Measurements from ENCODE around the gene SEC61A1. TPM values are rescaled to one million over a fixed set of nuclear protein-coding genes. Genes with fewer than 3 reads are reported as not detected.

Gene SEC61A1
- total RNA-seq, 1 donor from 2014 or later = 388 TPM

DNA sequence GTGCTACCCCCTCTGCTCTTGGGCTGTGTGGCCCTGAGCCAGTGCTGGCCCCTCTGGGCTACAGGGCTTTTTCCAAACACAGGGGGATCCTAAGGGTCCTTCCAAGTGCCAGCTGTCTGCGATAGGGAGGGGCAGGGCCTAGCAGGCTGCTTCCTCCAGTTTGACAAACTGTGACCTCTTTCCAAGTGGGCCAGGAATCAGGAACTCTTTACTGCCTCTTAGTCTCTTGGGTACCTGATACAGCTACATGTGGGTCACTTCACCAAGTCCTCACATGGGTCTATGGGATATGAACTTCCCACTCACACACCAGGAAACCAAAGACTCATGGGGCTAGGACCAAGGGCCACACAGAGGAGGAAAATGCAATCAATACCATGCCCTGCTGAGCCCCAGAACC is 25.4 kb downstream of the SEC61A1 start:
- TF ChIP-seq, protein P1, sequence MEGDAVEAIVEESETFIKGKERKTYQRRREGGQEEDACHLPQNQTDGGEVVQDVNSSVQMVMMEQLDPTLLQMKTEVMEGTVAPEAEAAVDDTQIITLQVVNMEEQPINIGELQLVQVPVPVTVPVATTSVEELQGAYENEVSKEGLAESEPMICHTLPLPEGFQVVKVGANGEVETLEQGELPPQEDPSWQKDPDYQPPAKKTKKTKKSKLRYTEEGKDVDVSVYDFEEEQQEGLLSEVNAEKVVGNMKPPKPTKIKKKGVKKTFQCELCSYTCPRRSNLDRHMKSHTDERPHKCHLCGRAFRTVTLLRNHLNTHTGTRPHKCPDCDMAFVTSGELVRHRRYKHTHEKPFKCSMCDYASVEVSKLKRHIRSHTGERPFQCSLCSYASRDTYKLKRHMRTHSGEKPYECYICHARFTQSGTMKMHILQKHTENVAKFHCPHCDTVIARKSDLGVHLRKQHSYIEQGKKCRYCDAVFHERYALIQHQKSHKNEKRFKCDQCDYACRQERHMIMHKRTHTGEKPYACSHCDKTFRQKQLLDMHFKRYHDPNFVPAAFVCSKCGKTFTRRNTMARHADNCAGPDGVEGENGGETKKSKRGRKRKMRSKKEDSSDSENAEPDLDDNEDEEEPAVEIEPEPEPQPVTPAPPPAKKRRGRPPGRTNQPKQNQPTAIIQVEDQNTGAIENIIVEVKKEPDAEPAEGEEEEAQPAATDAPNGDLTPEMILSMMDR (IDR thresholded peaks at IDR 0.05) = no peak
- Mint-ChIP-seq H3K27ac (ENCODE audit: unreplicated experiment) (no peak overlapping the region), H3K36me3 (ENCODE audit: low read depth) (peaks cover 3% of the 10 kb centered on the region), H3K4me1 (ENCODE audit: low read depth) (peaks cover 48% of the 10 kb centered on the region), H3K4me3 (ENCODE audit: unreplicated experiment) (no peak overlapping the region), H3K9me3 (ENCODE audit: low read depth) (no peaks in the 10 kb centered on the region), H3K27me3 (ENCODE audit: low read depth) (no peaks in the 10 kb centered on the region)
- DNase-seq (ENCODE audit: low spot score) = no peak

DNA sequence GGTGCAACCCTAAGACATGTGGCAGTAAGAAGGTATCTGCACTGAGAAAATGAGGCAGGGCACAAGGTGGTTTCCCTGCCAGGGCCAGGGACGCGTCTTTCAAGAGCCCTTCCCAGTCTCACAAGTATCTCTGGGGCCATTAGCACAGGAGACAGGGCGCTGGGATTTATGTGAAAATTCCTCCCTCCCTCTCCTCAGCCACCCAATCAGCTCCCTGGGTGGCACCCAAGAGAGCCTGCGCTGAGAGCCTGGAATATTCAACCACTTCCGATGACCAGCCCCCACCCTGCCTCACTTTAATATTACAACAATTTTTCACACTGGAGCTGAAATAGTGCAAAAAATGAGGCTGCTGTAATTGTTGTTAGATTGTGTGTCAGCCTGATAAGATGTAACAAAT is 26.1 kb downstream of the SEC61A1 start:
- no peak for DNase-seq (ENCODE audit: low spot score)
- Mint-ChIP-seq H3K27ac (ENCODE audit: unreplicated experiment) (no peak overlapping the region), H3K27me3 (ENCODE audit: low read depth) (no peaks in the 10 kb centered on the region), H3K36me3 (ENCODE audit: low read depth) (peaks cover 4% of the 10 kb centered on the region), H3K9me3 (ENCODE audit: low read depth) (no peaks in the 10 kb centered on the region), H3K4me1 (ENCODE audit: low read depth) (peaks cover 54% of the 10 kb centered on the region), H3K4me3 (ENCODE audit: unreplicated experiment) (no peak overlapping the region)
- TF ChIP-seq, protein P1 (IDR thresholded peaks at IDR 0.05) = no peak

DNA sequence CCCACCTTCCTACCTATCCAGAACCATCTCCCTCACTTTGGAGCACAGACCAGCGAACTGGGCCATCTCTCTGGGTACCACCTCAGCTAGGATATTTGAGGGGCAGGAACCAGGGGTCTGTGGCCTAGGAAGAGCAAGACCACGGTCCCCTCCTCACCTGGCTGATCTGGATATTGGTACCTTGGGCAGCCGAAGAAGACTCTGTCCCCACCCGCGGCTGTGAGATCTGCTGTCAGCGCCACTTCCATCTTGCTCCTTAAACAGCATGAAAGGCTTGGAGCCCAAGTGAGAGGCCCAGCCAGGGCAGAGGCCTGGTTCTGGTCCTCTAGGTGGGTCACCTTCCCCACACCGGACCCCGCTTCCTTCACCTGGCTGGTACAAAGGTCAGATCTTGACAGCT is 26.6 kb downstream of the SEC61A1 start:
- Mint-ChIP-seq H3K27ac (ENCODE audit: unreplicated experiment) (no peak overlapping the region), H3K4me3 (ENCODE audit: unreplicated experiment) (no peak overlapping the region), H3K27me3 (ENCODE audit: low read depth) (no peaks in the 10 kb centered on the region), H3K4me1 (ENCODE audit: low read depth) (peaks cover 54% of the 10 kb centered on the region), H3K9me3 (ENCODE audit: low read depth) (no peaks in the 10 kb centered on the region), H3K36me3 (ENCODE audit: low read depth) (peaks cover 4% of the 10 kb centered on the region)
- TF ChIP-seq, protein P1 (IDR thresholded peaks at IDR 0.05) = no peak
- DNase-seq (ENCODE audit: low spot score) = no peak

DNA sequence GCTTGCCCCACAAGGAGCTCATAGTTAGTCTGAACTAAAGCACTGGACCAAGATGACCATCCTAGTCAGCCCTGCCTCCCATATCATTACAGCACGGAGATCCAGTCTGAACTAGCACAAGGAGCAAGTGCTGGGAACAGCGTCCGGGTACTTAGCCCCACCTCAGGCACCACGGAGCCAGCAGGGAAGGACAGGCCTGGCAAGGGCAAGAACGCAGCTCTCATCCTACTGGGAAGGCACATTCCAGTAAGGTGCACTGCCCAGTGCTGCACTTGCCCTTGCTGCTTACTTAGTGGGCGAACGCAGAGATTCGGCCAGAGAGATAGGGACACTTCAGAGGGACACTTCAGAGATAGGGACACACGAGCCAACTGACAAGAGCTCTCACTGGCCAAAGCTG is 27.6 kb downstream of the SEC61A1 start:
- TF ChIP-seq, protein P1 (IDR thresholded peaks at IDR 0.05) = no peak
- DNase-seq (ENCODE audit: low spot score) = no peak
- Mint-ChIP-seq H3K4me3 (ENCODE audit: unreplicated experiment) (no peak overlapping the region), H3K9me3 (ENCODE audit: low read depth) (no peaks in the 10 kb centered on the region), H3K27ac (ENCODE audit: unreplicated experiment) (no peak overlapping the region), H3K4me1 (ENCODE audit: low read depth) (peaks cover 60% of the 10 kb centered on the region), H3K27me3 (ENCODE audit: low read depth) (no peaks in the 10 kb centered on the region), H3K36me3 (ENCODE audit: low read depth) (peaks cover 4% of the 10 kb centered on the region)

DNA sequence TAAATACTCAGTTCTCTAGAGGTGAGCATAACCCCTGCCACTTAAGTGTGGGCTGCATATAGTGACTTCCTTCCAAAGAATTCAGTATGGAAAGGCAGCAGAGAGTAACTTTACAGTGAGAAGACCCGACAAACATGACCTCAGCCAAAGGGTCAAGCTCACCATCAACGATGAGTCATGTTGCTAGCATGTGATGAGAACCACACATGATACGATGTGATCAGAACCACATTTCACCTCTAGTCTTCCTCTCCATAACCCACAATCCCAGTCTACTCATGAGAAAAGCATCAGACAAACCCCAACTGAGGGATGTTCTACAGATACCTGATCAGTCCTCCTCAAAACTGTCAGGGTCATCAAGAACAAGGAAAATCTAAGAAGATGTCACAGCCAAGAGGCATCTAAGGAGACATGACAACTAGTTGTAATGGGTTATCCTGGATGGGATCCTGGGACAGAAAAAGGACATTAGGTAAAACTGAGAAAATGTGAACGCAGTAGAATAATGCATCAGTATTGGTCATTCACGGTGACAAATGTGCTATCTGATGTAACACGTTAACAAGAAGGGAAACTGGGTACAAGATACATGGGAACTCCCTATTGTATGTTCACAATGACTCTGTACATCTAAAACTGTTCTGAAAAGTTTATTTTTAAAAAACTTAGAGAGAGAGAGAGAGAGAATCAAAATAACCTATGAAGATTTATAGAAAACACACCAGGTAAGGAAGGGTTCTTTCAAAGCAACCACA is 28.3 kb downstream of the SEC61A1 start:
- no peaks in the 10 kb centered on the region for H3K27me3 Mint-ChIP-seq (ENCODE audit: low read depth)
- no peaks in the 10 kb centered on the region for H3K9me3 Mint-ChIP-seq (ENCODE audit: low read depth)
- H3K4me1 Mint-ChIP-seq (ENCODE audit: low read depth) = peaks cover 56% of the 10 kb centered on the region
- TF ChIP-seq, protein P1 (IDR thresholded peaks at IDR 0.05) = no peak
- H3K4me3 Mint-ChIP-seq (ENCODE audit: unreplicated experiment) = no peak overlapping the region
- H3K27ac Mint-ChIP-seq (ENCODE audit: unreplicated experiment) = no peak overlapping the region
- H3K36me3 Mint-ChIP-seq (ENCODE audit: low read depth) = peaks cover 4% of the 10 kb centered on the region
- DNase-seq (ENCODE audit: low spot score) = no peak

Data from chondrocyte (in vitro differentiated cells).